GM12872 (cell line): Measurements from ENCODE around the gene RHBDL2.

Experiments used
- TF ChIP-seq, protein P1 (sequence below): IDR thresholded peaks from 3 replicates; pipeline ENCODE4 v1.5.1; 2011; ENCODE audit warnings: low read depth, mild to moderate bottlenecking, low read length, moderate library complexity; ENCODE audit not compliant: insufficient read depth

RHBDL2 gene

GRCh38 chr1:38848071-38848470 lies 93.6 kb downstream of the RHBDL2 start:
- TF ChIP-seq, protein P1, sequence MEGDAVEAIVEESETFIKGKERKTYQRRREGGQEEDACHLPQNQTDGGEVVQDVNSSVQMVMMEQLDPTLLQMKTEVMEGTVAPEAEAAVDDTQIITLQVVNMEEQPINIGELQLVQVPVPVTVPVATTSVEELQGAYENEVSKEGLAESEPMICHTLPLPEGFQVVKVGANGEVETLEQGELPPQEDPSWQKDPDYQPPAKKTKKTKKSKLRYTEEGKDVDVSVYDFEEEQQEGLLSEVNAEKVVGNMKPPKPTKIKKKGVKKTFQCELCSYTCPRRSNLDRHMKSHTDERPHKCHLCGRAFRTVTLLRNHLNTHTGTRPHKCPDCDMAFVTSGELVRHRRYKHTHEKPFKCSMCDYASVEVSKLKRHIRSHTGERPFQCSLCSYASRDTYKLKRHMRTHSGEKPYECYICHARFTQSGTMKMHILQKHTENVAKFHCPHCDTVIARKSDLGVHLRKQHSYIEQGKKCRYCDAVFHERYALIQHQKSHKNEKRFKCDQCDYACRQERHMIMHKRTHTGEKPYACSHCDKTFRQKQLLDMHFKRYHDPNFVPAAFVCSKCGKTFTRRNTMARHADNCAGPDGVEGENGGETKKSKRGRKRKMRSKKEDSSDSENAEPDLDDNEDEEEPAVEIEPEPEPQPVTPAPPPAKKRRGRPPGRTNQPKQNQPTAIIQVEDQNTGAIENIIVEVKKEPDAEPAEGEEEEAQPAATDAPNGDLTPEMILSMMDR: no peak

DNA sequence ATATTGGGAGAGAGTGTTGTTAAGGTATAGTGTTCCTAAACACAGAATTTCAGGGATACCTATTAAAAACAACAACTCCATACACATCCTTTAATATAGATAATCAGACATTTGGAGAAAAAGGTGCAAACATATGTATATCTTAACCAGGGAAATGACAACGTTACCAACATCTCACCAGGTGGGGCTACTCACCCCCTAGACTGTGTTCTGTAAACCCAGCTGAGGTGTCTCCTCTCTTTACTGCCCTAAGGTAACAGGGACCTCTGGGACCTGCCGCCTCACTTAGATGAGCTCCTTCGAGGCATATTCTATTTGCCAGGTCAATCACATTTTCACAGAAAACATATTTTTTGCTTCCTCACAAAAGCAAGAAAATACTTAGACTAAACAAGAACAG lies 95.4 kb downstream of the RHBDL2 start:
- TF ChIP-seq, protein P1: no peak

DNA sequence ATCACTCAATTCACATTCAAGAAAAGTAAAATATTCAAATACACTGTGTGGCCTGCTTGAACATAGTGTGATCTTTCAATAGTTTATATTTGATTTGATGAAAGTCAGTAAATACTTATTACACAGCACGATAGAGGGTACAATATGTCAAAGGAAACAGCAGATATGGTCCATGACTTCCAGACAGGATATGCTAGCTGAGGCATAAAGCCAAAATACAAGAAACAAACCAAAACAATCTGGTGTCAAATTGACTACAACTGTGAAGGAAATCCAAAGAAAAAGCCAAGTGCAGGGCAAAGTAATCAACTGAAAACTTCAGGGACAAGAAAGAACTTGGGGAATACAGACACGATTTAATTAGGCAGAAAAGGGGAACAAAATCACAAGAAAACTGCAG lies 101.3 kb downstream of the RHBDL2 start:
- TF ChIP-seq, protein P1: no peak

DNA sequence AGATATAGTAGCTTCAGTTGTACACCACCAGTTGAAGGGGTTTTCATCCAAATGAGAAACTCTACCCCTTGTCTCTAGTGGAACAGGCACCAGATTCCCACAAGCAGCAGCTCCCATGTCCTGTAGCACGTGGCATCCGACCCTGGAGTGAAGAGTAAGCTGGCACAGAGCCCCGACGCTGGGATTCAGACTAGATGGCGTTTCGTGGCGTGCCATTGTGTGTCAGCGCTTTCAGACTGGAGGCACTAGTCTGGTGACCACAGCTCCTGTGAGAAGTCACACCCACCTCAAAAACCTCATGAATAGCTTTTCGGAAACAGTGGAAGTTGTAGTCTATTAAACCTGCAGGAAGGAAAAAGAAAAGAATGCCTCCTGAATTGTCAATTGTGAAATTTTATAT lies 102.3 kb downstream of the RHBDL2 start:
- TF ChIP-seq, protein P1: no peak
